ENCODE measurements around the gene KLF11.

- TF ChIP-seq POLR2A (IDR thresholded peaks at IDR 0.05) = no peak
- TF ChIP-seq CTCF (IDR thresholded peaks at IDR 0.05) = no peak
These were observed 2.4 kb downstream of the KLF11 start for GRCh38 chr2:10045561-10046355.
